CMK (cell line): ENCODE results near the gene IGF1R.
"Not testable (repeated sequence)": the region's sequence is repeated elsewhere in the genome, so short reads cannot be mapped to it uniquely, and the experiment has no call there.

Source experiments
- DNase-seq: peaks from one replicate; pipeline ENCODE4 v3.0.0-alpha.2; 2010; ENCODE audit warnings: low read depth

Gene IGF1R

GRCh38 chr15:99002226-99002625 is 353.9 kb downstream of the IGF1R start:
- DNase-seq, result no peak

GRCh38 chr15:99003317-99003716 is 355.0 kb downstream of the IGF1R start:
- DNase-seq, result not testable (repeated sequence)

GRCh38 chr15:99004998-99005974 is 356.9 kb downstream of the IGF1R start:
- not testable (repeated sequence) for DNase-seq

- DNase-seq, result no peak
Observed at GRCh38 chr15:99006146-99006545, 357.8 kb downstream of the IGF1R start.

DNA sequence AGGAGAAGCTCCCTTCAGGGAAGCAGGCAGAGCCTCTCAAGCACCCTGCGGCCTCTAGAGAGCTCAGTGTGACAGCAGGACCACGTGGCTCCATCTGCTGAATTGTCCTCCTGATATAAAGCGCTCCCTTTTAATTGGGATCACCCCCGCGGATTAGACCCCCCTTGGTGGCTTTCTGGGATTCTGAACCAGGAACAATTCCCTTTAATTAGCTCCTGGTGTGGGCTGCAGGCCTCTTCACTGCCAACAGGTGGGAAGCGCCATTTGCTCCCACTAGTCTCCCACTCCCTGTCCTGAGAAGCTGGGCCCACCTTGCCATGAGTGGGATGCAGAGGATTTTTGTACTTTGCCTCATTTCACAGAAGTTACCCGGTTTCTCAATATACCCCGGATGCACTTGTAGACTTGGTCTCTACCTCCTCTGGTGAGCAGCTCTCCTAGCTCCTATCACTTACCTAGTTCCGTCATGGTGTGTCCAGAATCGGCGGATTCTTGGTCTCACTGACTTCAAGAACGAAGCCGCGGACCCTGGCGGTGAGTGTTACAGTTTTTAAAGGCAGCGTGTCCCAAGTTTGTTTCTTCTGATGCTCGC is 358.7 kb downstream of the IGF1R start:
- DNase-seq, result no peak

GRCh38 chr15:99009741-99010330 is 361.5 kb downstream of the IGF1R start:
- no peak for DNase-seq

DNA sequence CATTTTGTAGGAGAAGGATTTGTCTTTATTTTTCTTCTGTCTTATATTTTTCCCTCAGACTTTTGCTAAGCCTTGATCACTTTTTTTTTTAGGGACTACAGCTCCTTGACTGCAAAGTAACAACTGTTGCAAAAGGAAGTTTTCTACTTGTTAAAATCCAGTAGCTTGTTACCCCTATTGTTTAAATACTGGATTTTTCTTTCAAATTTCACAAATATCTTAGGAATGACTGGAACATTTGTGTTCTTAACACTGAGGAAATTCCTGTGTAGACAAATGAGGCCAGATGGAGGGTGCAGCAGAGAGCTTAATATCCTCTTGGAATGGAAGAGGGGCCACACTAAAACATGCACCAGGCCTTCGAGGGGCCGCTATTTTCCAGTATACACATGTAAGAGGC is 362.4 kb downstream of the IGF1R start:
- DNase-seq, result no peak
